ENCODE results near the gene PBX4.

PBX4 gene

GRCh38 chr19:19532806-19533701, 85.4 kb downstream of the PBX4 start:
- TF ChIP-seq ZNF274 (IDR thresholded peaks at IDR 0.05; ENCODE audit: low read depth, low read length), result no peak
- H3K4me3 ChIP-seq (ENCODE audit: low read length), result no peak overlapping the region

- no peak overlapping the region for H3K4me3 ChIP-seq (ENCODE audit: low read length)
- TF ChIP-seq ZNF274 (IDR thresholded peaks at IDR 0.05; ENCODE audit: low read depth, low read length), result no peak
Measured at GRCh38 chr19:19531951-19532805, 86.3 kb downstream of the PBX4 start.

GRCh38 chr19:19530889-19531288, 87.6 kb downstream of the PBX4 start:
- no peak overlapping the region for H3K4me3 ChIP-seq (ENCODE audit: low read length)
- TF ChIP-seq ZNF274 (IDR thresholded peaks at IDR 0.05; ENCODE audit: low read depth, low read length), result no peak

GRCh38 chr19:19530423-19530804, 88.1 kb downstream of the PBX4 start:
- no peak overlapping the region for H3K4me3 ChIP-seq (ENCODE audit: low read length)
- TF ChIP-seq ZNF274 (IDR thresholded peaks at IDR 0.05; ENCODE audit: low read depth, low read length), result no peak

- TF ChIP-seq ZNF274 (IDR thresholded peaks at IDR 0.05; ENCODE audit: low read depth, low read length), result no peak
- no peak overlapping the region for H3K4me3 ChIP-seq (ENCODE audit: low read length)
Measured at GRCh38 chr19:19529783-19530422, 88.6 kb downstream of the PBX4 start.

- H3K4me3 ChIP-seq (ENCODE audit: low read length), result no peak within 1 kb of the TSS
- no peak for TF ChIP-seq ZNF274 (IDR thresholded peaks at IDR 0.05; ENCODE audit: low read depth, low read length)
Measured at GRCh38 chr19:19528721-19529490, 89.6 kb downstream of the PBX4 start, which contains the start of gene YJEFN3. Gene YJEFN3, plus strand, starts transcription at chr19:19528911. Its CDS starts 22 bp downstream, at chr19:19528933.

- no peak overlapping the region for H3K4me3 ChIP-seq (ENCODE audit: low read length)
- TF ChIP-seq ZNF274 (IDR thresholded peaks at IDR 0.05; ENCODE audit: low read depth, low read length), result no peak
Measured at GRCh38 chr19:19527674-19528625, 90.5 kb downstream of the PBX4 start.

GRCh38 chr19:19527371-19527656, 91.2 kb downstream of the PBX4 start:
- TF ChIP-seq ZNF274 (IDR thresholded peaks at IDR 0.05; ENCODE audit: low read depth, low read length), result no peak
- no peak overlapping the region for H3K4me3 ChIP-seq (ENCODE audit: low read length)

GRCh38 chr19:19526581-19527370, 91.7 kb downstream of the PBX4 start:
- no peak overlapping the region for H3K4me3 ChIP-seq (ENCODE audit: low read length)
- no peak for TF ChIP-seq ZNF274 (IDR thresholded peaks at IDR 0.05; ENCODE audit: low read depth, low read length)

GRCh38 chr19:19525611-19526380, 92.7 kb downstream of the PBX4 start:
- no peak for TF ChIP-seq ZNF274 (IDR thresholded peaks at IDR 0.05; ENCODE audit: low read depth, low read length)
- H3K4me3 ChIP-seq (ENCODE audit: low read length), result no peak overlapping the region

- H3K4me3 ChIP-seq (ENCODE audit: low read length), result no peak overlapping the region
- no peak for TF ChIP-seq ZNF274 (IDR thresholded peaks at IDR 0.05; ENCODE audit: low read depth, low read length)
Measured at GRCh38 chr19:19524053-19524452, 94.4 kb downstream of the PBX4 start.

Data from GM08714 (cell line).